ENCODE results near the gene PPDPF. TPM values are rescaled to one million over a fixed set of nuclear protein-coding genes. Genes with fewer than 3 reads are reported as not detected.

Gene PPDPF
- total RNA-seq, 1 donor from 2014 or later: 251 TPM

- Mint-ChIP-seq H3K27ac (ENCODE audit: unreplicated experiment) (no peak overlapping the region), H3K4me3 (ENCODE audit: unreplicated experiment) (no peak overlapping the region), H3K9me3 (ENCODE audit: unreplicated experiment) (peaks cover 2% of the 10 kb centered on the region), H3K27me3 (ENCODE audit: low read depth, unreplicated experiment) (peaks cover 5% of the 10 kb centered on the region), H3K4me1 (ENCODE audit: low read depth, unreplicated experiment) (no peaks in the 10 kb centered on the region), H3K36me3 (ENCODE audit: low read depth, unreplicated experiment) (no peaks in the 10 kb centered on the region)
- Histone ChIP-seq H3K4me3 (ENCODE audit: insufficient read depth, low read depth, low read length) (no peak overlapping the region), H3K36me3 (ENCODE audit: insufficient read depth, low read length) (no peaks in the 10 kb centered on the region), H3K4me1 (ENCODE audit: insufficient read depth, low read length) (no peaks in the 10 kb centered on the region), H3K27ac (ENCODE audit: low read depth, low read length) (no peak overlapping the region), H3K79me2 (ENCODE audit: insufficient read depth, low read length) (no peaks in the 10 kb centered on the region), H3K4me2 (ENCODE audit: low read length) (peak overlapping the region; percentile 71), H3K9me3 (ENCODE audit: insufficient read depth, low read depth, low read length) (no peaks in the 10 kb centered on the region), H2AFZ (ENCODE audit: low read depth, low read length) (peak overlapping the region; percentile 52), H4K20me1 (ENCODE audit: insufficient read depth, low read length) (no peaks in the 10 kb centered on the region), H3K9ac (ENCODE audit: low read length) (no peak overlapping the region), H3K27me3 (ENCODE audit: insufficient read depth, low read length) (peaks cover 2% of the 10 kb centered on the region)
- TF ChIP-seq, protein P1, sequence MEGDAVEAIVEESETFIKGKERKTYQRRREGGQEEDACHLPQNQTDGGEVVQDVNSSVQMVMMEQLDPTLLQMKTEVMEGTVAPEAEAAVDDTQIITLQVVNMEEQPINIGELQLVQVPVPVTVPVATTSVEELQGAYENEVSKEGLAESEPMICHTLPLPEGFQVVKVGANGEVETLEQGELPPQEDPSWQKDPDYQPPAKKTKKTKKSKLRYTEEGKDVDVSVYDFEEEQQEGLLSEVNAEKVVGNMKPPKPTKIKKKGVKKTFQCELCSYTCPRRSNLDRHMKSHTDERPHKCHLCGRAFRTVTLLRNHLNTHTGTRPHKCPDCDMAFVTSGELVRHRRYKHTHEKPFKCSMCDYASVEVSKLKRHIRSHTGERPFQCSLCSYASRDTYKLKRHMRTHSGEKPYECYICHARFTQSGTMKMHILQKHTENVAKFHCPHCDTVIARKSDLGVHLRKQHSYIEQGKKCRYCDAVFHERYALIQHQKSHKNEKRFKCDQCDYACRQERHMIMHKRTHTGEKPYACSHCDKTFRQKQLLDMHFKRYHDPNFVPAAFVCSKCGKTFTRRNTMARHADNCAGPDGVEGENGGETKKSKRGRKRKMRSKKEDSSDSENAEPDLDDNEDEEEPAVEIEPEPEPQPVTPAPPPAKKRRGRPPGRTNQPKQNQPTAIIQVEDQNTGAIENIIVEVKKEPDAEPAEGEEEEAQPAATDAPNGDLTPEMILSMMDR (IDR thresholded peaks at IDR 0.05; ENCODE audit: insufficient read depth, low read depth, low read length): no peak
- no peak for TF ChIP-seq EZH2 (IDR thresholded peaks at IDR 0.05; ENCODE audit: insufficient read depth, low read length)
- no peak for DNase-seq (ENCODE audit: low read depth)
- no peak for FAIRE-seq
Measured at GRCh38 chr20:63496596-63497120, 23.9 kb upstream of the PPDPF start.

- H3K27ac Mint-ChIP-seq (ENCODE audit: unreplicated experiment): no peak overlapping the region
- H4K20me1 ChIP-seq (ENCODE audit: insufficient read depth, low read length): no peaks in the 10 kb centered on the region
- H3K9me3 Mint-ChIP-seq (ENCODE audit: unreplicated experiment): no peaks in the 10 kb centered on the region
- H3K4me3 Mint-ChIP-seq (ENCODE audit: unreplicated experiment): peak overlapping the region; percentile 68
- no peaks in the 10 kb centered on the region for H3K4me1 ChIP-seq (ENCODE audit: insufficient read depth, low read length)
- H3K4me3 ChIP-seq (ENCODE audit: insufficient read depth, low read depth, low read length): no peak overlapping the region
- H3K36me3 ChIP-seq (ENCODE audit: insufficient read depth, low read length): no peaks in the 10 kb centered on the region
- H3K9ac ChIP-seq (ENCODE audit: low read length): no peak overlapping the region
- peaks cover 5% of the 10 kb centered on the region for H3K27me3 Mint-ChIP-seq (ENCODE audit: low read depth, unreplicated experiment)
- H3K27ac ChIP-seq (ENCODE audit: low read depth, low read length): no peak overlapping the region
- H3K36me3 Mint-ChIP-seq (ENCODE audit: low read depth, unreplicated experiment): no peaks in the 10 kb centered on the region
- H3K9me3 ChIP-seq (ENCODE audit: insufficient read depth, low read depth, low read length): no peaks in the 10 kb centered on the region
- TF ChIP-seq, protein P1 (IDR thresholded peaks at IDR 0.05; ENCODE audit: insufficient read depth, low read depth, low read length): no peak
- no peak for TF ChIP-seq EZH2 (IDR thresholded peaks at IDR 0.05; ENCODE audit: insufficient read depth, low read length)
- H3K4me1 Mint-ChIP-seq (ENCODE audit: low read depth, unreplicated experiment): no peaks in the 10 kb centered on the region
- FAIRE-seq: no peak
- no peak overlapping the region for H3K4me2 ChIP-seq (ENCODE audit: low read length)
- no peak for DNase-seq (ENCODE audit: low read depth)
- no peaks in the 10 kb centered on the region for H3K79me2 ChIP-seq (ENCODE audit: insufficient read depth, low read length)
- H3K27me3 ChIP-seq (ENCODE audit: insufficient read depth, low read length): peaks cover 2% of the 10 kb centered on the region
- no peak overlapping the region for H2AFZ ChIP-seq (ENCODE audit: low read depth, low read length)
Measured at GRCh38 chr20:63497138-63497945, 23.2 kb upstream of the PPDPF start.

All from astrocyte (in vitro differentiated cells and primary cell).